ENCODE results near the gene KDM2A. TPM values are rescaled to one million over a fixed set of nuclear protein-coding genes. Genes with fewer than 3 reads are reported as not detected.

The KDM2A gene
- total RNA-seq, 1 donor from 2014 or later: 38.4 TPM

DNA sequence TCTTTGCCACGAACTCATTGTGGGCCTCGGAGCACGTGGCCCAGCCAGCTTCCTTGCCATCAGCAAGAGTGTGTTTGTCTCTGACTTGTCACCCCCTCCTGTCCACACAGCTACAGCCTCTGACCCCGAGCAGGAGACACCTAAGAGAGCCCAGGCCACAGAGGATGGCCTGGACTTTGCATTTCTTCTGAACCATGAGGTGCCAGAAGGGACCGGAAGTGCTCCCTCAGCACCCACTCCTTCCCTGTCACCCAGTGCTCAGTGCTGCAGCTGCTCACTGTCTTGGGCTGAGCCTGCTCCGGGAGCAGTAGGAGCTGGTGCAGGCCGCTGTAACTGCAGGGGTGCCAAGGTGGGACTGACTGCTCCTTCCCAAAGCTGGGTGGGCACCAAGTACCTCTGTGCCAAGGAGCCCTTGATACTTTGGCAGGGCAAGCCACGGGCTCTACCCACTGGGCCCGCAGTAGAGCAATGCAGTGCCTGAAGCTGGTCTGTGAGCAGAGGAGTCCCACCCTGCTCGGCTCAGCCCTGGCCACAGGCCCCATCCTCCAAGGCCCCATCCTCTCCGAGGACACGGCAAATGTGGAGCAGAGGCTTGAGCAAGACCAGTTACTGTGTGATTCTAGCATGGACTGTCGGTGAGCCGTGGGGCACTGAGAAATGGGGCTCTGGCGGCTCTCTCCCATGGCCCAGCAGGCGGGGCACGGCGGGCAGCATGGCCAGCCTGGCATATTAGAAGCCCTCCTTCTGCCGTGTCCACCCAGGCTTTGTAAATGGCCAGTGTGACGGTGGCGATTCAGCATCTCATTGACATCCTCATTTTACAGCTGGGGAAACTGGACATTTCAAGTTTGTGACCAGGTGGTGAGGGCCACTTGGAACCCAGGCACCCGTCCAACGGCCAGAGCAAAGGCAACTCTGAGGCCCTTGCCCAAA, 153.5 kb downstream of the KDM2A start:
- no peaks in the 10 kb centered on the region for H3K27me3 ChIP-seq (ENCODE audit: control insufficient read depth, insufficient read depth, low read length)
- FAIRE-seq (no peak), DNase-seq (ENCODE audit: low read depth) (no peak)
- H3K36me3 ChIP-seq (ENCODE audit: control insufficient read depth, insufficient read depth, low read length): peaks cover 31% of the 10 kb centered on the region
- no peak overlapping the region for H3K4me3 ChIP-seq (ENCODE audit: low read depth, low read length)
- TF ChIP-seq, protein P1, sequence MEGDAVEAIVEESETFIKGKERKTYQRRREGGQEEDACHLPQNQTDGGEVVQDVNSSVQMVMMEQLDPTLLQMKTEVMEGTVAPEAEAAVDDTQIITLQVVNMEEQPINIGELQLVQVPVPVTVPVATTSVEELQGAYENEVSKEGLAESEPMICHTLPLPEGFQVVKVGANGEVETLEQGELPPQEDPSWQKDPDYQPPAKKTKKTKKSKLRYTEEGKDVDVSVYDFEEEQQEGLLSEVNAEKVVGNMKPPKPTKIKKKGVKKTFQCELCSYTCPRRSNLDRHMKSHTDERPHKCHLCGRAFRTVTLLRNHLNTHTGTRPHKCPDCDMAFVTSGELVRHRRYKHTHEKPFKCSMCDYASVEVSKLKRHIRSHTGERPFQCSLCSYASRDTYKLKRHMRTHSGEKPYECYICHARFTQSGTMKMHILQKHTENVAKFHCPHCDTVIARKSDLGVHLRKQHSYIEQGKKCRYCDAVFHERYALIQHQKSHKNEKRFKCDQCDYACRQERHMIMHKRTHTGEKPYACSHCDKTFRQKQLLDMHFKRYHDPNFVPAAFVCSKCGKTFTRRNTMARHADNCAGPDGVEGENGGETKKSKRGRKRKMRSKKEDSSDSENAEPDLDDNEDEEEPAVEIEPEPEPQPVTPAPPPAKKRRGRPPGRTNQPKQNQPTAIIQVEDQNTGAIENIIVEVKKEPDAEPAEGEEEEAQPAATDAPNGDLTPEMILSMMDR (IDR thresholded peaks at IDR 0.05; ENCODE audit: insufficient read depth, low read length, severe bottlenecking): no peak

DNA sequence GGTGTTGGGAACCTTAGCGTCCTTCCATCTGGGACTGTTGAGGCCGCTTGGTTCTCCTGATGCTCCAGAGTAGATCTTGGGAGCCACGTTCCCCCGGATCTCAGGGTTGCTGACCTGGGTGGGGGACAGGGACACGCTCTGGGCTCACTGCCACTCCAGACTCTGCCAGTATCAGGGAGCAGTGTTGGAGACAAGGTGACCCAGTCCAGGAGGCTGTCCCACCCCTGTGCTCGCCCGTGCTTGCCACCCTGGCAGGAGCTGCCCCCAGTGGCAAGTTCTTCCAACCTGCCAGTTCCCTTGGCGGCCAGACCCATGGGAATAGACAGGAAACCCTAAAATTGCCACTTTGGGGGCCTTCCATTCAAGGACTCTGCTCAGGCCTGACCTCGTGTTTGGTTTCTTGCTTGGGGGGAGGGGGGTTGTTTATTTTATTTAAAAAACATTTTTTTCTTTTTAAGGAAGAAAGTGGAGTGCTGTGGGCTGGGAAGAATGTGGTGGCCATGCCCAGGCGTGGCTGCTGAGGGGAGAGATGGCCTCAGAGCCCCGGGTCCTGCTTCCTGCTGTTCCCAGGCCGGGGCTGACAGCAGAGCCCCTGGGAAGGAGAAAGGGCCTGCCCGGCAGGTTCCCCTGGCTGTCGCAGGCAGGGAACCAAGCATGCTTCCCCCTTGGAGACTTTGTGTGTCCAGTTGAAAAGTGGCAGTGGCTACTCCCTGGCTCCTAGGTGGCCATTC, 154.4 kb downstream of the KDM2A start:
- H3K36me3 ChIP-seq (ENCODE audit: control insufficient read depth, insufficient read depth, low read length): peaks cover 28% of the 10 kb centered on the region

DNA sequence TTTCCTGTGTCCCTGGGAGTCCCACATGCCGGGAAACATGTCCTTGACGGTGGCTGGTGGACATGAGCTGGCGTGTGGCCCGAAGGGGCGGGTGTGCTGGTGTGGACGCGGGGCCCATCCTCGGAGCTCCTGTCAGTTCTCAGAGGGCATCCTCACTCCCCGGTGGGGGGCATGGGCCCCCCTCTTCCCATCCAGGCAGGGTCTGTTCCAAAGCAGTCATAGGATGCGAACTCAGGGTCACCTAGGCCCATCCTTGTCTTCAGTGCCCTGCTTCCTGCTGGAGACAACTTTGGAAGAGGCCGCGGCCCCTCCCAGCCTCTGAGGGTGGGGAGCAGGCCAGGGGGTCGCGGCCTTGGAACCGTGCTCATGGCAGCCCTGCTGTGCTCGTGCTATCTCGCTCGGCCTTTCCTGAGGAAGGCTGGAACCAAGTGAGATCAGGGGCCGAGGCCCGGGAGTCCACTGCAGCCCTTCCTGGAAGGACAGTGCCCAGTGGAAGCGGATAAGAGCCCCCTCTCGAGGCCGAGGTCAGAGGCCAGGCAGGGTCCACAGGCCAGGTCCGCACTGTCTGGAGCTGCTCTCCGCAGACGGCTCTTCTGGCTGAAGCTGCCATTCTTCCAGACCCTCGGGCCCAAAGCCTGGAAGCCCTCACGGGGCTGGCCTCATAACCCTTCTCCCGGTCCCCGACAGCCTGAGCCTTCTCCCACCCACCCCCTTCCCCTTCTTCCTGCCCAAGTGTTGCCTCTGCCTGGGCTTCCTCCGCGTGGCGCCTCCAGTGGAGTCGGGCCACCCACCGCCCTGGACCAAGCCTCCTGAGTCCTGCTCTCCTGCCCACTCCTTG, 155.9 kb downstream of the KDM2A start:
- FAIRE-seq (no peak), DNase-seq (ENCODE audit: low read depth) (no peak)
- H3K27me3 ChIP-seq (ENCODE audit: control insufficient read depth, insufficient read depth, low read length): no peaks in the 10 kb centered on the region
- no peak overlapping the region for H3K4me3 ChIP-seq (ENCODE audit: low read depth, low read length)
- TF ChIP-seq, protein P1 (IDR thresholded peaks at IDR 0.05; ENCODE audit: insufficient read depth, low read length, severe bottlenecking): no peak
- peaks cover 31% of the 10 kb centered on the region for H3K36me3 ChIP-seq (ENCODE audit: control insufficient read depth, insufficient read depth, low read length)

More for the DNA sequence above, 154.4 kb downstream of the KDM2A start:
- TF ChIP-seq, protein P1 (IDR thresholded peaks at IDR 0.05; ENCODE audit: insufficient read depth, low read length, severe bottlenecking): no peak
- DNase-seq (ENCODE audit: low read depth) (no peak), FAIRE-seq (no peak)
- no peaks in the 10 kb centered on the region for H3K27me3 ChIP-seq (ENCODE audit: control insufficient read depth, insufficient read depth, low read length)
- no peak overlapping the region for H3K4me3 ChIP-seq (ENCODE audit: low read depth, low read length)

DNA sequence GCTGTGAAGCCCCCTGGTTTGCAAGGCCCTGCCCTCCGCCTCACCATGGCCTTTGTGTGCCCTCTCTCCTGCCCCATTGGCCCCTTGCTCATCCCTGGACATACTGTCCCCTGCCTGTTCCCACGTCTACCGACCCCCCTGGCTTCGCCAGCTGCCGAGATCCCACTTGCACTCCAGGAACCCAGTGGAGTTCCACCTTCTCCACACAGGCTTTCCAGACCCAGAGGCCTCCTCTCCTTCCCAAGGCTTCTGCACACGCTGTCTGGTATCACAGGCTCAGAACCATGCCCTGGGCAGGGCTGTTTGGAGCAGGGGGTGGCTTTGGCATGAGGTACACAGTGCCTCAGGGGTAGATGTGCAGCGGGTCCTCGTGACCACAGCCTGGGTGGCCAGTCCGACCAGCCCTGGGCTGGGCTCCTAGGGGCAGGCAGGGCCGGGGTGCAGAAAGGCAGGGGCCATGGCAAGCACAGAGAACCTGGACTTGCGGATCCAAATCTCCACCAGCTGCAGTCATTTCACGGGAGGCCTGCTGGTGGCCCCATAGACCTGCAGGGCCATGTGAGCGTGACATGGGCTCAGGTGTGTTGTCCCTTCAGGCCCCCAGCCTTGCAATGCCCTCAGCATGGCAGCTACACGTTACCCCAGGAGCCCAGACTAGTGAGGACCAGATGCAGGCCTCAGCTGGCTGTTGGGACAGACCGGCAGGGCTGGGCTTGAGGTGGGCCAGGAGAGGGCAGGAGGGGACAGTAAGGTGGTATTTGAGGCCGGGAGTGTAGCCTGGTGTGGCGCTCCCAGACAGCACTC, 156.7 kb downstream of the KDM2A start:
- no peak for FAIRE-seq
- no peak for DNase-seq (ENCODE audit: low read depth)
- Histone ChIP-seq H3K36me3 (ENCODE audit: control insufficient read depth, insufficient read depth, low read length) (peaks cover 34% of the 10 kb centered on the region), H3K27me3 (ENCODE audit: control insufficient read depth, insufficient read depth, low read length) (no peaks in the 10 kb centered on the region), H3K4me3 (ENCODE audit: low read depth, low read length) (no peak overlapping the region)
- TF ChIP-seq, protein P1 (IDR thresholded peaks at IDR 0.05; ENCODE audit: insufficient read depth, low read length, severe bottlenecking): no peak

DNA sequence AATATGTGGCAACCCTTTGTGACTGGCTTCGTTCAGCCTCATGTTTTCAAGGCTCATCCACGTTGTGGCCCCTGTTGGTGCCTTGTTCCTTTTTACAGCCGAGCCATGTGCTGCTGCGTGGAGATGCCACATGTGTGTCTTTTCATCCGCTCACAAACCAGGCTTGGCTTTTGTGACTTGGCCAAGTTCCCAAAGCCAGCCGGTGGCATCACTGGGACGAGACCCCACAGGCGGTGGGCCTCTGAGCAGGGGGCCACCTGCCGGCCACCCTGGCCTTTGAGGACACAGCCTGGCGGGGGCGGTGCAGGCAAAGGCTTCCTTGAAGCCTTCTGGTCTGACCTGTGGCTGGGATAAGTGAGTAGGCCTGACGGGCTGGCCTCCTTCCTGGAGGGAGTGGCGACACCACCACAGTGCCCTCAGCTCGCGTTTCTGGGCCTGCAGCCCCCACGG, 157.7 kb downstream of the KDM2A start:
- no peak for DNase-seq (ENCODE audit: low read depth)
- H3K4me3 ChIP-seq (ENCODE audit: low read depth, low read length): no peak overlapping the region
- no peak for FAIRE-seq

More for the DNA sequence above, 157.7 kb downstream of the KDM2A start:
- Histone ChIP-seq H3K27me3 (ENCODE audit: control insufficient read depth, insufficient read depth, low read length) (no peaks in the 10 kb centered on the region), H3K36me3 (ENCODE audit: control insufficient read depth, insufficient read depth, low read length) (peaks cover 39% of the 10 kb centered on the region)
- TF ChIP-seq, protein P1 (IDR thresholded peaks at IDR 0.05; ENCODE audit: insufficient read depth, low read length, severe bottlenecking): no peak
